Measurements from ENCODE around the gene HOXA3. TPM values are rescaled to one million over a fixed set of nuclear protein-coding genes. Genes with fewer than 3 reads are reported as not detected.

The HOXA3 gene
- polyA plus RNA-seq, 2 of the 4 experiments (the other 2 are of a cell fraction), result 3.3 to 8.7 TPM

DNA sequence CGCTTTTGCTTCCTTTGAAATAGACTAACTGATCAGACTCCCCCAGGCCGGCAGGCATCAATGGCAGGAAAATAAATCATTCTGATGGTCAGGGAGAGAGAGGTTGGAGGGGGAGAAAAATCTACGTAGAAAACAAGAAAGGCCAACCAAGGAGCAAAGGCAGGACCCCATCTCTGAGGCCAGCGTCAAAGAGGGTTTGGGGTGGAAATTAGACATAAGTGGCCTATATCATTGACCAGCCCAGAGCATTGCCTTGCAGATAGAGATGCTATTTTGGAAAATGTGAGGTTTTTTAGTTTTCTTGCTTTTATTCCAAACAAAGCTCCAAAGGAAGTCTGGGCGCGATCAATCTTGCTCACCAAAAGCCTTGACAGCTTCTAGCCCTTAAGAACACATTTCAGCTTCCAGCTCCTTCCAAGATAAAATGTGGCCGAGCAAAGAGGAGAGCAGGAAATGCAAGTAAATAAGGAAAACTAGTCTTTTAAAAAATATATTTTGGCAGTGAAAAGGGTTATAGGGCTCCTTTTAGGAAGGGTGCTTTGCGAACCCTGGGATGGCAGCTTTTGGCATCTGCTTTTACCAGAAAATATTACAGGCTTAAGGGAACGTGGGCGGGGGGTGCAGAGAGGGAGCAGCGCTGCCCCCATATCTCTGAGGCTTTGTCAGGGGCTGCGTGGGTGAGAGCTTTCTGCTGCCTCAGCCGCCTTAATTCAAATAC lies 47.9 kb downstream of the HOXA3 start (continued):
- TF ChIP-seq REST (IDR thresholded peaks at IDR 0.05), result no peak
- no peak for TF ChIP-seq PHF8 (IDR thresholded peaks at IDR 0.05; ENCODE audit: borderline replicate concordance, low read depth)
- no peak for TF ChIP-seq ZC3H11A (IDR thresholded peaks at IDR 0.05)
- TF ChIP-seq, protein P1, sequence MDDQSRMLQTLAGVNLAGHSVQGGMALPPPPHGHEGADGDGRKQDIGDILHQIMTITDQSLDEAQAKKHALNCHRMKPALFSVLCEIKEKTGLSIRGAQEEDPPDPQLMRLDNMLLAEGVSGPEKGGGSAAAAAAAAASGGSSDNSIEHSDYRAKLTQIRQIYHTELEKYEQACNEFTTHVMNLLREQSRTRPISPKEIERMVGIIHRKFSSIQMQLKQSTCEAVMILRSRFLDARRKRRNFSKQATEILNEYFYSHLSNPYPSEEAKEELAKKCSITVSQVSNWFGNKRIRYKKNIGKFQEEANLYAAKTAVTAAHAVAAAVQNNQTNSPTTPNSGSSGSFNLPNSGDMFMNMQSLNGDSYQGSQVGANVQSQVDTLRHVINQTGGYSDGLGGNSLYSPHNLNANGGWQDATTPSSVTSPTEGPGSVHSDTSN (IDR thresholded peaks at IDR 0.05), result no peak
- no peak for TF ChIP-seq GATA3 (IDR thresholded peaks at IDR 0.05; ENCODE audit: borderline replicate concordance)
- no peak for TF ChIP-seq FOSB (CRISPR knock-in tag; IDR thresholded peaks at IDR 0.05)
- TF ChIP-seq RAD21 (conservative IDR thresholded peaks at IDR 0.05 in 1 of 2, IDR thresholded peaks at IDR 0.05 in 1 of 2), result no peak

DNA sequence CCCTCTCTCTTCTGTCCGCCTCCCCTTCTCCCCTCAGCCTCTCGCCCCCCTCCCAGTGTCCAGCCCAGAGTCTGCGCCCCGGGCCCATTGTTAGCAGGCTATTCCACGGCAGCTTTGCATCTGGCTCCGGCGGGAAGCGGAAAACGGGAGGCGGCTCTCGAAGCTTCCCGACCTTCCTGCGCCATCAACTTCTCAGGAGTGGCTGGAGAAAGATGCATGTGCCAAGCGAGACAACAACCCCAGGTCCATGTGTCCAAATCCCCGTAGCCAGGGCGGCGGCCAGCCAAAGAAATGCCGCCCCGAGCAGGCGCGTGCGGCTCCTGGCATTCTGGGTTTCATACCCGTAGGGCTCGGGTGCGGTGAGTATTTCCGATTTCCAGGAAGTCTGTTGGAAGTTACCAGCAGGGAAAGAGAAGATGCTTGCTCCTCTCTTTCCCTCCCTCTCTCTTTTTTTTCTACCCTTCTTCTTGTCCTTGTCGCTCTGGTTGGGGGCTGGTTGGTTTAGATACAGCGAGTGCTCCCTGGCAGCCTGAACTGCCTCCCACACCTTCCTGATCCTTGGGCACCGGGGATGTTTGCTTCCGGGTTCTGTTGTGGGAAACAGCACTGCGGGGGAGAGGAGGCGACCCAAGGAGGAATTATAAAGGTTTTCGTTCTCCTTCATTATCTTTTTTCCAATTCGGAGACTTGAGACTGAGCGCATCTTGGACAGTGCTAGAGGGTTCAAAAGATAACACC lies 48.7 kb downstream of the HOXA3 start:
- TF ChIP-seq BHLHE40 (IDR thresholded peaks at IDR 0.05; ENCODE audit: low read depth, low read length) (no peak), USF2 (IDR thresholded peaks at IDR 0.05) (no peak), JUN (IDR thresholded peaks at IDR 0.05) (no peak), KDM5A (IDR thresholded peaks at IDR 0.05) (no peak), MYC (IDR thresholded peaks at IDR 0.05; ENCODE audit: borderline replicate concordance, low read length) (no peak), RCOR1 (IDR thresholded peaks at IDR 0.05; ENCODE audit: low read depth, low read length) (no peak)
- ChIA-PET POLR2A (no interaction called here), CTCF (no interaction called here)
- Histone ChIP-seq H3K4me1 (no peaks in the 10 kb centered on the region; the same call in 2 of the 3 replicates), H3K27ac (no peak overlapping the region), H3K4me3 (no peak overlapping the region), H3K4me2 (no peak overlapping the region), H3K9me3 (no peaks in the 10 kb centered on the region)
- no peak; a peak in 1 of 6 replicates for ATAC-seq
- WGBS (ENCODE audit: missing lambda C conversion rate), result 95% methylated on average over 31 of the region's 35 CpGs
- FAIRE-seq, result no peak
- DNase-seq (ENCODE audit: low read depth in 1 of 2, low spot score in 1 of 2), result no peak

- WGBS (ENCODE audit: missing lambda C conversion rate), result 94% methylated on average over 29 of the region's 29 CpGs
- no peak for ATAC-seq
- no peaks in the 10 kb centered on the region for H3K9me3 ChIP-seq
- FAIRE-seq, result no peak
- DNase-seq (ENCODE audit: low read depth in 1 of 2, low spot score in 1 of 2), result no peak
- no peak within 1 kb of the TSS for H3K4me2 ChIP-seq
- peaks cover 6% of the 10 kb centered on the region for H3K4me1 ChIP-seq
- H3K4me3 ChIP-seq, result no peak within 1 kb of the TSS
- no peak within 1 kb of the TSS for H3K27ac ChIP-seq
- CTCF ChIA-PET, result no interaction called here
- POLR2A ChIA-PET, result no interaction called here
- TF ChIP-seq ZNF302 (CRISPR knock-in tag; IDR thresholded peaks at IDR 0.05) (no peak), MYC (IDR thresholded peaks at IDR 0.05; ENCODE audit: borderline replicate concordance, low read length) (no peak), CBX2 (IDR thresholded peaks at IDR 0.05; ENCODE audit: borderline replicate concordance, low read depth) (no peak), EHMT2 (IDR thresholded peaks at IDR 0.05; ENCODE audit: low read depth) (no peak), PHF8 (IDR thresholded peaks at IDR 0.05; ENCODE audit: borderline replicate concordance, low read depth) (no peak), GATA3 (IDR thresholded peaks at IDR 0.05; ENCODE audit: borderline replicate concordance) (no peak), REST (IDR thresholded peaks at IDR 0.05) (no peak), CTCF (IDR thresholded peaks at IDR 0.05) (no peak), KDM5A (IDR thresholded peaks at IDR 0.05) (no peak)
These were observed 49.6 kb downstream of the HOXA3 start, which contains the start of gene HOXA2 for GRCh38 chr7:27102581-27103442. Gene HOXA2, minus strand, starts transcription at chr7:27102683. Its CDS starts 183 bp downstream, at chr7:27102500.
